ENCODE results near the gene KCNJ1.
A peak's percentile ranks its signal among the peaks of the same experiment; 100 is the strongest.

Gene KCNJ1

DNA sequence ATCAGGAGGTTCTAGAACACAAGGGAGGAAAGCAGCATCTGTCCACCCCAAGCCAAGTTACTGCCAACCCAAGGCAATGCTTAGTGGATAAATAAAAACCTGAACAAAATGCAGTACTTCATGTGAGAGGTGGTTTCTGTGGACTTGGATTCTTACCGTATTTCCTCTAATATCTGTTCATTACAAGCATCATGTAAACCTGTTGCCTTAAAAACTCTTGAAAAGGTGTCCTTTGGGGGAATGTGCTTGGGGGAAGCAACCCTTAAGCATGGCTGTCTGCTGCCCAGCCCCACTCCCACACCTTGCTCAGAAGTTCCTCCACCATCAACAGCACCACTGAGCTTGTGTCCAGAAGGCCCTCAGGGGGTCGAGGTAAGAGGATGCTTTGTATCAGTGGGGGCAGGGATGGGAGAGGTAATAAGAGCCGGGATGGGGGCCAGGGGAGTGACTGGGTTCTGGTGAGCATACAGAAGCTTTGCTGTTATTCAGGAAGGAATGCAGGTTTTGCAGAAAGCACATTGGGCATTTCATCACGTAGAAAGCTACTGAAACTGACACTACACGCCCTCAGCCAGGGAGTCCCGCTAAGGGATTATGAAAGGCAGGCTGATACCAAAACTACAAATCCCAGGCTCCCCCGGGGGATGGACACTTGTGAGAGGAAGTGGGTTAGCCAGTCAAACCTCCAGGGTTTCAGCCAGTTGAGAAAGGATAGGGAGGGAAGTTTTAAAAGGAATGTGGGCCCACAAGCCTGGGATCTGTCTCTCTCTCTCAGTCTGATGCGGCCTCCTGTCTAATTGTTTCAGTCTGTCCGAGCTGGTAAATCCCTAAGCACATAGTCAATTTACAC is 52.0 kb downstream of the KCNJ1 start:
- no peak overlapping the region for H3K4me3 Mint-ChIP-seq
- DNase-seq: no peak
- H3K27ac Mint-ChIP-seq: no peak overlapping the region
- peaks cover 9% of the 10 kb centered on the region for H3K4me1 Mint-ChIP-seq (ENCODE audit: low read depth)
- H3K36me3 Mint-ChIP-seq (ENCODE audit: low read depth): peaks cover 65% of the 10 kb centered on the region
- H3K9me3 Mint-ChIP-seq: no peaks in the 10 kb centered on the region
- H3K27me3 Mint-ChIP-seq: no peaks in the 10 kb centered on the region

DNA sequence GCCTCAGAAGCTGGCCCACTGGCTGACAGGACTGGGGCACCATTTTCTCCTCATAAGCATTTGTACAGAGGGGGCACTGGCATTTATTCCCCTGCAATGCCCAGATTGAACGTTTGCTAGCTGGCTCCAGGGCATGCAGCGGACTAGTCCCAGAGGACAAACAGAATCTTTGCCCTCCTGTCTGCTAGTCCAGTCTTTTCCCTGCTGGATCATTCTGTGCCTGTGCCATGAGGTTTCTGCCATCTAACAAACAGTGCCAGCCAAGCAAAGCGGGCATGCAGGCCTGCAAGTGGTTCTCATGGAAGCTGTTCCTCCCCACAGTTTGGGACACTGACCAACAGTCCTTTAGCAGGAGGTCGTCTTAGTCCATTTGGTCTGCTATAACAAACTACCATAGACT is 53.4 kb downstream of the KCNJ1 start:
- DNase-seq: no peak
- Mint-ChIP-seq H3K9me3 (no peaks in the 10 kb centered on the region), H3K27me3 (no peaks in the 10 kb centered on the region), H3K27ac (peak overlapping the region; percentile 34), H3K4me1 (ENCODE audit: low read depth) (peaks cover 19% of the 10 kb centered on the region), H3K36me3 (ENCODE audit: low read depth) (peaks cover 74% of the 10 kb centered on the region), H3K4me3 (no peak overlapping the region)

DNA sequence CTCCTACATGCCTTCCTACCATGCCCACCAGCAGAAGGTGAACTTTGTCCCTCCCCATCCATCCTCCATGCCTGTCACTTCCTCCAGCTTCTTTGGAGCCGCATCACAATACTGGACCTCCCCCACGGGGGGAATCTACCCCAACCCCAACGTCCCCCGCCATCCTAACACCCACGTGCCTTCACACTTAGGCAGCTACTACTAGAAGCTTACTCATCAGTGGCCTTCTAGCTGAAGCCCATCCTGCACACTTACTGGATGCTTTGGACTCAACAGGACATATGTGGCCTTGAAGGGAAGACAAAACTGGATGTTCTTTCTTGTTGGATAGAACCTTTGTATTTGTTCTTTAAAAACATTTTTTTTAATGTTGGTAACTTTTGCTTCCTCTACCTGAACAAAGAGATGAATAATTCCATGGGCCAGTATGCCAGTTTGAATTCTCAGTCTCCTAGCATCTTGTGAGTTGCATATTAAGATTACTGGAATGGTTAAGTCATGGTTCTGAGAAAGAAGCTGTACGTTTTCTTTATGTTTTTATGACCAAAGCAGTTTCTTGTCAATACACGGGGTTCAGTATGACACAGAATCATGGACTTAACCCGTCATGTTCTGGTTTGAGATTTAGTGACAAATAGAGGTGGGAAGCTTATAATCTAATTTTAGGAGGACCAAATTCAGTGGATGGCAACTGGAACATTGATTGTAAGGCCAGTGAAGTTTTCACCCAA is 56.1 kb downstream of the KCNJ1 start:
- DNase-seq: no peak
- H3K27me3 Mint-ChIP-seq: no peaks in the 10 kb centered on the region
- H3K4me1 Mint-ChIP-seq (ENCODE audit: low read depth): peaks cover 34% of the 10 kb centered on the region
- no peak overlapping the region for H3K4me3 Mint-ChIP-seq
- peak overlapping the region; percentile 15 for H3K27ac Mint-ChIP-seq
- no peaks in the 10 kb centered on the region for H3K9me3 Mint-ChIP-seq
- H3K36me3 Mint-ChIP-seq (ENCODE audit: low read depth): peaks cover 81% of the 10 kb centered on the region

DNA sequence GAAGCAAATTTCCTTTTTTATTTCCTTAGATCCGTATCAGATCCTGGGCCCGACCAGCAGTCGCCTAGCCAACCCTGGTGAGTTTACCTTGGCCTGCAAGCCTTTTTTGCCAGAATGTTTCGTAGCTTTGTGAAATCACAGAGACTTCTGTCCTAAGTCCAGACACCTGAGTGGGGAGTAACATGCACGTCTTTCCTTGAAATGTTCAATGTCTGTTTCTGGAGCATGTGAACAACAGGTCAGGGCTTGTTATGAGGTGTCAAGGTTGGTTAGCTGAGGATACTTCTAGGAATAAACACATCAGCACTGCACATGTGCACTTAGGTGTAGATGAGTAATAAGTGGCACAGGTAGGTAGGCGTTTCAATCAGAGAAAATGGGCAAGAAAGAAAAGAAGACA is 58.0 kb downstream of the KCNJ1 start:
- no peaks in the 10 kb centered on the region for H3K27me3 Mint-ChIP-seq
- H3K4me1 Mint-ChIP-seq (ENCODE audit: low read depth): peaks cover 40% of the 10 kb centered on the region
- H3K36me3 Mint-ChIP-seq (ENCODE audit: low read depth): peaks cover 82% of the 10 kb centered on the region
- H3K27ac Mint-ChIP-seq: peak overlapping the region; percentile 20
- DNase-seq: no peak
- no peaks in the 10 kb centered on the region for H3K9me3 Mint-ChIP-seq
- H3K4me3 Mint-ChIP-seq: no peak overlapping the region

DNA sequence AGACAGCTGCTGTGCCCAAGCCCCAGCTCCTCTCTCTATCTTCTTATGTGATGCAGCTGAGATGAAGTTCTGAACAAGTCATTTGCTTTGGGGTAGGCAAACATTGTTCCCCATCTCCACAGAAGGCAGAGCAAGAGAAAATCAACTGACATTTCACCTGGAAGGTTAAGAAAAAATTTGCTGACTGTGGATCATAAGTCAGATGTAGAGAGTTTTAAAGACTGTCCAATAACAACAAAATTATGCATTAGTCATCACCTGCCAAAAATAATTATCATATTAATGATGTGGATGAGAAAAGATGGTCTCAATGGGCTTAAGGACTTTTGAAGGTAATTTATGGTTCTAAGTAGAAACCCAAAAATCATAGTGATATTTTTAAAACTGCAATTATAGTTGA is 59.2 kb downstream of the KCNJ1 start:
- Mint-ChIP-seq H3K9me3 (no peaks in the 10 kb centered on the region), H3K4me1 (ENCODE audit: low read depth) (peaks cover 47% of the 10 kb centered on the region), H3K4me3 (no peak overlapping the region), H3K36me3 (ENCODE audit: low read depth) (peaks cover 86% of the 10 kb centered on the region), H3K27me3 (no peaks in the 10 kb centered on the region), H3K27ac (peak overlapping the region; percentile 80)
- no peak for DNase-seq

DNA sequence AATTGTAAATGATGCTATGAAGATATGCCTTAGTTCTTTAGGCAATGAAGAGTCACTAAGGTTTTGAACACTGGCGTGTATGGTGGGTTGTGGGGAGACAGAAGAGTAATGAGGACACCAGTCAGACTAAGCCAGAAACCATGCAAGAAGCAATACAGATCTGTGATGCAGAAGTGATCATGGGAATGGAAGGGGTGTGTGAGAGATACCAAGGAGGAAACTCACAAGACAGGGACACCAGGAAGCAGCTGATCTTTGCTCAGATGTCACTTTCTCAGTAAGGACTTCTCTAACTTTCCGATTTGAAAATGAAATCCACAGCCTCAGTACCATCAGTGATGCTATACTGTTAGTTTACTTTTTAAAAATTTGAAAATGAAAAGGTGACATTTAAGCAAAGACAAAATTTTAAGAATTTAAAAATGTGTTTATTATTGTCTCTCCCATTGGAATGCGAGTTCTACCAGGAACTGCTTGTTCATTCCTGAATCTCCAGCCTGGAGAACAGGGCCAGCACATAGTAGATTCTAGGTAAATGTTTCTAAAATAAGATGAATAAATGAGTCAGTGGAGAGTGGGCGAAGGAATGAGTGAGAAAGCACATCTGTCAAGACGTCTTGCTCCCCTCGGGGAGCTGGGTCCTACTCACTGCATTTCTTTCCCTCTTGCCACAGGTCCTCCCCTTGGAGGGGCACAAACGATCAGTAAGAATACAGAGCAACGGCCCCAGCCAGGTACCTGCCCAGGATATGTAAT is 60.4 kb downstream of the KCNJ1 start:
- Mint-ChIP-seq H3K36me3 (ENCODE audit: low read depth) (peaks cover 84% of the 10 kb centered on the region), H3K27ac (peak overlapping the region; percentile 80), H3K9me3 (no peaks in the 10 kb centered on the region), H3K27me3 (no peaks in the 10 kb centered on the region), H3K4me1 (ENCODE audit: low read depth) (peaks cover 48% of the 10 kb centered on the region), H3K4me3 (no peak overlapping the region)
- no peak for DNase-seq

DNA sequence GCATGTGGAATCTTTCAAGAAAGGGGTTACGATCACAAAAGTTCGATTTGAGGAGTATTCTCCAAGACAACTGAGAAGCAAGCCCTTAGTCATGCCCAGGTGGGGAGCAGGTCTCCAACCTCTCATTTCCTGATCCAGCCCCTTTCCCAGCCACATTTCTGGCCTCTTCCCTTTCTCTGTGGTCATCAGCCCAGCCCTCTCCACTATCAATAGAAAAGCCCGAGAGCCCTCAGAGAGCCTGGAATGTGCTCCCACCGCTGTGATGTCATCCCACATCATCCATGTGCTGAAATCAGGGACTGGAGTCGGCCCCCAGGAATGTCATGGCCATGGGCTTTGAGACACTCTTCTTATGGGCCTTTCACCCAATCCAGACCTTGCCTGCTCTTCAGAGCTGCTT is 62.6 kb downstream of the KCNJ1 start:
- no peak overlapping the region for H3K4me3 Mint-ChIP-seq
- peak overlapping the region; percentile 23 for H3K27ac Mint-ChIP-seq
- H3K9me3 Mint-ChIP-seq: no peaks in the 10 kb centered on the region
- no peaks in the 10 kb centered on the region for H3K27me3 Mint-ChIP-seq
- peaks cover 41% of the 10 kb centered on the region for H3K4me1 Mint-ChIP-seq (ENCODE audit: low read depth)
- peaks cover 86% of the 10 kb centered on the region for H3K36me3 Mint-ChIP-seq (ENCODE audit: low read depth)
- no peak for DNase-seq

DNA sequence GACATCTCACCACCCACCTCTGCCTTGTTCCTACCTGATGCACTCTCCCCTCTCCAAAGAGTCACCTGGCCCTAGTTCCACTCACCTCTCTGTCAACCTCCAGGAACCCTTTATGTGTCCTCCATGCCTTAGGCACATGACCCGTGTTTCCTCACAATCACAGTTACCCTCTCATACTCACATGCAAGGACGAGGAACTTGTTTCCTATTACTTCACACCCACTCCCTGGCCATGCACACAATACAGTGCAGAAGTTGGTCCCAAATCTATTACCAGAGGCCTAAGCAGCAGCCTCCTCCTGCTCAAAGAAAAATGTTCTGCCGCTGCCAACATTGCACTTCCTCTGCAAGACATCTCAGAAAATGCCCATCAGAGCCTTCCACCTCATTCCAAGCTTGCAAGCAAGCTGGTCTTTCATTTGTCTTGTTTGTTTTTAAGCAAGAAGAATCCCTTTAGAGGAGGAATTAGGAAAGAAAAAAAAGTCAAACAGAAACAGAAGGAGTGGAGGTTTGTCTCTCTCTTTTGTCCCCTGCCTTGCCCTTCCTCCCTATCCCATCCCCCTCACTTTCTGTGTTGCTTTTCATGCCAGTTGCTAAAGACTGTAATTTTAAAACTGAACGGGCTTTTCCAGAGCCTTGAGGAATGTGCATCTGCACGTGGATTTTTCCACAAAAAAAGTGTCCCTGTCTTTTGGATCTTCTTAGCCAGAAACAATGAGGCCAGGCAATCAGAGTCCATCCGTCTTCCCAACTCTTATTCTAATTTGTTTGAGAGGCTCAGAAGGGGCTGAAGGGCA is 63.4 kb downstream of the KCNJ1 start:
- peaks cover 82% of the 10 kb centered on the region for H3K36me3 Mint-ChIP-seq (ENCODE audit: low read depth)
- no peak overlapping the region for H3K4me3 Mint-ChIP-seq
- DNase-seq: no peak
- no peaks in the 10 kb centered on the region for H3K9me3 Mint-ChIP-seq
- H3K27ac Mint-ChIP-seq: peak overlapping the region; percentile 2
- peaks cover 33% of the 10 kb centered on the region for H3K4me1 Mint-ChIP-seq (ENCODE audit: low read depth)
- H3K27me3 Mint-ChIP-seq: no peaks in the 10 kb centered on the region

DNA sequence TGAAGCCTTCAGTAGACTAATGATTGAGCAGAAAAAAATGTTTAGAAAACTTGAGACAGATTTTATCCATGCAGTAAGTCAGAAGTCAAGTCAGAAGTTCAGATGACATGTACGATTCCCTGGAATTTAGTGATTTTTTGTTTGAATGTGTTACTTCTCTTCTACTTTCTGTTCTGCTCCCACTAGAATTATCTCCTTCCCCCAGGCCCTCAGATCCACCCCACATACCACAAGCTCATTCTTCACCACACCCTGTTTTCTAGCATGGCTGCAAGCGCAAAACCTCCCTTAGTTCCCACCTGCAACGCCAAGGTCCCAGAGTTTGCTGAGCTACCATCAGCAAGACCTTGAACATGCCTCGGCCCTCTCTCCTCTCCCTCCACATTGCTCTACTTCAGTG is 64.1 kb downstream of the KCNJ1 start:
- peaks cover 82% of the 10 kb centered on the region for H3K36me3 Mint-ChIP-seq (ENCODE audit: low read depth)
- no peak for DNase-seq
- H3K27me3 Mint-ChIP-seq: no peaks in the 10 kb centered on the region
- no peaks in the 10 kb centered on the region for H3K9me3 Mint-ChIP-seq
- H3K4me1 Mint-ChIP-seq (ENCODE audit: low read depth): peaks cover 32% of the 10 kb centered on the region
- no peak overlapping the region for H3K4me3 Mint-ChIP-seq
- H3K27ac Mint-ChIP-seq: peak overlapping the region; percentile 41

DNA sequence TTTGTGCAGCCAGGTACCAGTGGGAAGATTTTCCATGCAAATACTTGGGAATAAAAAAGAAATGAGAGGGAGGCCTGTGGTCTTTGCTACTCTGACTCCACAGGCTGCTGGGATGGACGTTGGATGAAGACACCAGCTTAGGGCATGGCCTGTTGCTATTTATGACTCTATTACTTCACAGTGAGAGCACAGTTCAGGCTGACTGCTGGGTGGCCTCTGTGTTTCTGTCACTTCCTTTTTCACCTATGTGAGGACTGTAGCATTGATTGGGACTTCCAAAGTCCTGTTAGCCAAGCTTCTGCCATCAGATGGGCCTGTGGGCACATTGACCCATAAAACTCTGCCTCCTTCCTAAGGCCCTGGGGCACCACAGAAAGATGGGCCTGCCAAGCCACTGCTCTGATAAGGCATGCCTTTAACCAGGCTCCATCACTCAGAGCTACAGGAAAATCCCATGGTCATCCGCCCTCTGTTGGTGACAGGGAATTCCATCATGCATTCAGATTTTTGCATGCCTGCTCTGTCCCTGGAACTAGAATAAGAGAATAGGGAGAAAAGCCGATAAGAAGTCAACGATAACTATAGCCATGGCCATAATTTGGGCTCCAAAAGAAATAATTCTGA is 64.6 kb downstream of the KCNJ1 start:
- H3K27ac Mint-ChIP-seq: peak overlapping the region; percentile 41
- DNase-seq: no peak
- H3K4me3 Mint-ChIP-seq: no peak overlapping the region
- H3K36me3 Mint-ChIP-seq (ENCODE audit: low read depth): peaks cover 82% of the 10 kb centered on the region
- H3K4me1 Mint-ChIP-seq (ENCODE audit: low read depth): peaks cover 32% of the 10 kb centered on the region
- no peaks in the 10 kb centered on the region for H3K9me3 Mint-ChIP-seq
- no peaks in the 10 kb centered on the region for H3K27me3 Mint-ChIP-seq

DNA sequence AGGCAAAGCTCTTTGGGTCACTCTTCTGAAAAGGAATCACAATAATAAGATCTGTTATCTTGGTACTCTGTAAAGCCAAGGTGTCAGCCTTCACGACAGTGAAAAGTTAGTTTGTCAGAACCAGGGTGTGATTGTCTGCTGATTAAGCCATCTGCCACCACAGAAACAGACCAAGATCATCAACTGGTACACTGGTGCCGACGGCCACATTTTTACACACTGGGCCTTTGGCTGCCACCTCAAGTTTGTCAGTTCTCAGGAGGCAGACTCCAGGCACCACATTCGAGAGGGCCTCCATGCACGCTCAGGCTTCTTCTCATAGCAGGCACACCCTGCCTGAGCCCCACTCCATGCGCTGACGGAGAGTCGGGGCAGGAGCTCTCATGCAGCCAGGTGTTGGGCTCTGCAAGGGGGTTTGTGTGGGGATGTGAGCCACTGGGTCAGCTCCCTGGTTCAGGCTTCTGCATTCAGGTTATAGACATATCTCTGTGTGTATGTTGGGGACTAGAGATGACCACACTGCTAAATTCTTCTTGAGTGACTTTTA is 66.2 kb downstream of the KCNJ1 start:
- Mint-ChIP-seq H3K27ac (no peak overlapping the region), H3K36me3 (ENCODE audit: low read depth) (peaks cover 84% of the 10 kb centered on the region), H3K4me1 (ENCODE audit: low read depth) (peaks cover 27% of the 10 kb centered on the region), H3K4me3 (no peak overlapping the region), H3K27me3 (no peaks in the 10 kb centered on the region), H3K9me3 (no peaks in the 10 kb centered on the region)
- DNase-seq: no peak

DNA sequence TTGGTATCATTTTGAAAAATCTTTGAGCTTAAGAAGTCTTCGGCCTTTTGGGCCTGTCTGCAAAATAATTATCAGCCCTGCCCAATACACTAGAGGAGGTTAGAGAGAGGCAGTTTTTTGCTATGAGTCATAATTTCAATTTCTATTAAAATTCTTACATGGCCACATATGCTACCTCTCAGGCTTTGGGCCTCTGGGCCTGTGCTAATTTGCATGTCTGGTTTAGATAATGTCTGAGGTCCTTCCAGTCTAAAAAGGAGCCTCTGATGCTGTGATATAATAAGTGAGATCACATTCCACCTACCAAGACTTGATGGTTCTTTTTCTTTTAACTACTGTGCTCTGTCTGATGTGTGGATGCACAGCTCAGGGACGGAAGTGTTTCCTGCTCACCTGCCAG is 70.8 kb downstream of the KCNJ1 start:
- peak overlapping the region; percentile 56 for H3K27ac Mint-ChIP-seq
- DNase-seq: no peak
- H3K36me3 Mint-ChIP-seq (ENCODE audit: low read depth): peaks cover 85% of the 10 kb centered on the region
- H3K27me3 Mint-ChIP-seq: no peaks in the 10 kb centered on the region
- H3K4me1 Mint-ChIP-seq (ENCODE audit: low read depth): peaks cover 19% of the 10 kb centered on the region
- H3K4me3 Mint-ChIP-seq: no peak overlapping the region
- H3K9me3 Mint-ChIP-seq: no peaks in the 10 kb centered on the region

DNA sequence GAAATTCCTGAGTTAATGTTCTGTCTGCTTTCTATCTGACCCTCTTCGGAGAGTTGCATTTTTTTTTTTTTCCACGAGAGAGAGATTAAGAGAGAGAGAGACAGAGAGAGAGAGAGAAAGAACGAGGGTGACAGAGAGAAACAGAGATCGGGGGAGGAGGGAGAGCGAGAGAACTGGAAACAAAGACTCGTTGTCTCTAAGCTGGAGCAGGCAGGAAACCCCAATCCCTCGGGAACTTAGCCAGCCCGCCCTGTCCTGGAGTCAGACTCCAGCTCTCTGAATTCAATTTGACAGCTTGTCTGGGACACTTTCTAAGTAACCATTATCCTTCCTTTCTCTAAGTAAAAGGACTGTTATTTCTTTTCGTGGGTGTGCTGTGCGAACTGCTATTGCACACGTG is 76.9 kb downstream of the KCNJ1 start:
- Mint-ChIP-seq H3K36me3 (ENCODE audit: low read depth) (peaks cover 76% of the 10 kb centered on the region), H3K27ac (no peak overlapping the region), H3K27me3 (no peaks in the 10 kb centered on the region), H3K4me1 (ENCODE audit: low read depth) (peaks cover 7% of the 10 kb centered on the region), H3K4me3 (no peak overlapping the region), H3K9me3 (no peaks in the 10 kb centered on the region)
- DNase-seq: no peak

Data from activated T-cell treated with anti-CD3 and anti-CD28 coated beads, Interleukin-2, amount 50 U/mL, for 24 hours (primary cell).